ENCODE results near the gene FNBP1.

FNBP1 gene

DNA sequence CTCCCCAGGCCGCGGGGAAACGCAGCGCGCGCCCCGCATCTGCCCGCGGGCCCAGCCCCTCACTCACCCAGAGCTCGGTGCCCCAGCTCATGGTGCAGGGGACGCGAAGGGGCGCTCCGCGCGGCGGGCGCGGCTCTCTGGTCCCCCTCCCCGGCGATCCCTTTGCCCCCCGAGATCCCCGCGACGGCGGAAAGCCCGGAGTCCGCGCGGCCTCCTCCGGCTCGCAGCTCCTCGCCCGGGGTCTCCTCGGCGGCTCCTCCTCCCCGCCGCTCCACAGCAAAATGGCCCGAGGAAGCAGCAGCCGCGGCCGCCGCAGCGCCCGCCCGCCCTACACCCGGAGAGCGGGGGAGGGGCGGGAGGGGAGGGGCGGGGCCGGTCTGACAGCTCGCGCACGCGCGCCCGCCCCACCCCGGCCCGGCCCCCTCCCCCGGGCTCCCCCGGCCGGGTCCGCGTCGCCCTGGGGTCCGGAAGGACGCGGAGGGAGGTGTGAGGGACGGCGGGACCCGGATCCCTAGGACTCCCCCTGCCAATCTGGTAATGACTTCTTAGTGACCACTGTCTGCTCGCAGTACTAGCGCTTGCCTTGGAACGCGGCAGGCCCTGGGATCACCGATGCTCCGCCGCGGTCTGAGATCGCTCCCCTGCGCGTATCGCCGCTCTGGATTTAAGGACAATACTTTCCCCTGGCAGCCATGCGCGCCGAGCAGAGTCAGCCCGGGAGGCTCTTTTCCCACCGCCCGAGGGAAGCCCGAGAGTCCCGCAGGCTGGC is at the start of gene FNBP1:
Gene FNBP1 (minus strand): TSS at position 305 of the 769 bp plus-strand sequence. CDS start 214 bp downstream, at position 91.
- H3K9me3 ChIP-seq (ENCODE audit: insufficient read depth, low read depth, low read length) = no peaks in the 10 kb centered on the region
- H3K27ac ChIP-seq (ENCODE audit: low read length) = no peak within 1 kb of the TSS
- H3K36me3 ChIP-seq (ENCODE audit: insufficient read depth, low read depth, low read length) = no peaks in the 10 kb centered on the region
- H3K4me3 ChIP-seq (ENCODE audit: low read length) = peak within 1 kb of the TSS; percentile 85
- peak within 1 kb of the TSS; percentile 73 for H3K9ac ChIP-seq (ENCODE audit: low read depth, low read length)
- peaks cover 7% of the 10 kb centered on the region; the same call in 1 of the 2 replicates for H3K4me1 ChIP-seq (ENCODE audit: insufficient read depth, low read length)
- peaks cover 22% of the 10 kb centered on the region for H3K27me3 ChIP-seq (ENCODE audit: insufficient read depth, low read length)

- Histone ChIP-seq H3K36me3 (ENCODE audit: insufficient read depth, low read depth, low read length) (peaks cover 64% of the 10 kb centered on the region), H3K9ac (ENCODE audit: low read depth, low read length) (no peak overlapping the region), H3K27ac (ENCODE audit: low read length) (no peak overlapping the region), H3K4me3 (ENCODE audit: low read length) (no peak overlapping the region), H3K4me1 (ENCODE audit: insufficient read depth, low read length) (no peaks in the 10 kb centered on the region), H3K9me3 (ENCODE audit: insufficient read depth, low read depth, low read length) (no peaks in the 10 kb centered on the region), H3K27me3 (ENCODE audit: insufficient read depth, low read length) (no peaks in the 10 kb centered on the region)
Measured at GRCh38 chr9:130090915-130091314, 47.9 kb upstream of the FNBP1 start.

GRCh38 chr9:130089141-130089540 is 46.2 kb upstream of the FNBP1 start:
- no peak overlapping the region for H3K27ac ChIP-seq (ENCODE audit: low read length)
- H3K4me1 ChIP-seq (ENCODE audit: insufficient read depth, low read length) = no peaks in the 10 kb centered on the region
- H3K27me3 ChIP-seq (ENCODE audit: insufficient read depth, low read length) = no peaks in the 10 kb centered on the region
- no peak overlapping the region for H3K4me3 ChIP-seq (ENCODE audit: low read length)
- H3K9ac ChIP-seq (ENCODE audit: low read depth, low read length) = no peak overlapping the region
- H3K36me3 ChIP-seq (ENCODE audit: insufficient read depth, low read depth, low read length) = peaks cover 61% of the 10 kb centered on the region
- H3K9me3 ChIP-seq (ENCODE audit: insufficient read depth, low read depth, low read length) = no peaks in the 10 kb centered on the region

GRCh38 chr9:130088051-130088450 is 45.1 kb upstream of the FNBP1 start:
- no peaks in the 10 kb centered on the region for H3K9me3 ChIP-seq (ENCODE audit: insufficient read depth, low read depth, low read length)
- H3K27me3 ChIP-seq (ENCODE audit: insufficient read depth, low read length) = no peaks in the 10 kb centered on the region
- no peak overlapping the region for H3K4me3 ChIP-seq (ENCODE audit: low read length)
- peaks cover 59% of the 10 kb centered on the region for H3K36me3 ChIP-seq (ENCODE audit: insufficient read depth, low read depth, low read length)
- no peak overlapping the region for H3K27ac ChIP-seq (ENCODE audit: low read length)
- no peak overlapping the region for H3K9ac ChIP-seq (ENCODE audit: low read depth, low read length)
- H3K4me1 ChIP-seq (ENCODE audit: insufficient read depth, low read length) = no peaks in the 10 kb centered on the region

DNA sequence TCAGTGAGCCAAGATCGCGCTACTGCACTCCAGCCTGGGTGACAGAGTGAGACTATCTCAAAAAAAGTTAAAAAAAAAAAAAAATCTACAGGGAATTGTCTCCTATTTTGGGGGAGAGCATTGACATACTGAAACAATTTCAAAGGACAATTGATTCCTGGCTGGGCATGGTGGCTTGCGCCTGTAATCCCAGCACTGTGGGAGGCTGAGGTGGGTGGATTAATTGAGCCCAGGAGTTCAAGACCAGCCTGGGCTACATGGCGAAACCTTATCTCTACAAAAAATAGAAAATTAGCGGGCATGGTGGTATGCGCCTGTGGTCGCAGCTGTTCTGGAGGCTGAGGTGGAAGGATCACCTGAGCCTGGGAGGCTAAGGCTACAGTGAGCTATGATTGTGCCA is 41.3 kb upstream of the FNBP1 start:
- Histone ChIP-seq H3K27me3 (ENCODE audit: insufficient read depth, low read length) (no peaks in the 10 kb centered on the region), H3K27ac (ENCODE audit: low read length) (no peak overlapping the region), H3K36me3 (ENCODE audit: insufficient read depth, low read depth, low read length) (peaks cover 51% of the 10 kb centered on the region), H3K9me3 (ENCODE audit: insufficient read depth, low read depth, low read length) (no peaks in the 10 kb centered on the region), H3K9ac (ENCODE audit: low read depth, low read length) (no peak overlapping the region), H3K4me1 (ENCODE audit: insufficient read depth, low read length) (no peaks in the 10 kb centered on the region), H3K4me3 (ENCODE audit: low read length) (no peak overlapping the region)

- Histone ChIP-seq H3K4me3 (ENCODE audit: low read length) (no peak overlapping the region), H3K9me3 (ENCODE audit: insufficient read depth, low read depth, low read length) (no peaks in the 10 kb centered on the region), H3K4me1 (ENCODE audit: insufficient read depth, low read length) (no peaks in the 10 kb centered on the region), H3K36me3 (ENCODE audit: insufficient read depth, low read depth, low read length) (peaks cover 50% of the 10 kb centered on the region), H3K27me3 (ENCODE audit: insufficient read depth, low read length) (no peaks in the 10 kb centered on the region), H3K27ac (ENCODE audit: low read length) (no peak overlapping the region), H3K9ac (ENCODE audit: low read depth, low read length) (no peak overlapping the region)
Measured at GRCh38 chr9:130078547-130078946, 35.6 kb upstream of the FNBP1 start.

DNA sequence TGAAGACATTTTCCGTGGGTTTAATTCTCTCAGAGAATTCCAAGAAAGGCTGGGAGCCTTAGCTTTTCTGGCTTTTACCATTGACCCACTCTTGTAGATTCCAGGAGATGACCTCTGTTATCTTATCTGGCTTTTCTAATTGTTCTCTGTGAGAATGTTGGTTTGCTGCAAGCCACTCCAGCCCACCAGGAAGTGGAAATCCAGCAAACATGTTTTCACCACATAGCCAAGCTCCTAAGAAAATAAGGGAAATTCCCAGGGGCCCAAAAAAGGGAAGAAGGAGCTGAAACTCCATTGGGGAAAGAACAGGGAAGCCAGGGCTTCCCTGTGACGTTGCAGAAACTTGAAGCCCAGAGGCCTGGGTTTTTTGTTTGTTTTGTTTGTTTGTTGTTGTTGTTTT is 30.4 kb upstream of the FNBP1 start:
- H3K9me3 ChIP-seq (ENCODE audit: insufficient read depth, low read depth, low read length) = no peaks in the 10 kb centered on the region
- H3K4me1 ChIP-seq (ENCODE audit: insufficient read depth, low read length) = no peaks in the 10 kb centered on the region
- H3K27me3 ChIP-seq (ENCODE audit: insufficient read depth, low read length) = no peaks in the 10 kb centered on the region
- no peak overlapping the region for H3K9ac ChIP-seq (ENCODE audit: low read depth, low read length)
- peaks cover 22% of the 10 kb centered on the region for H3K36me3 ChIP-seq (ENCODE audit: insufficient read depth, low read depth, low read length)
- no peak overlapping the region for H3K27ac ChIP-seq (ENCODE audit: low read length)
- no peak overlapping the region for H3K4me3 ChIP-seq (ENCODE audit: low read length)

GRCh38 chr9:130072515-130073235 is 29.7 kb upstream of the FNBP1 start:
- H3K4me3 ChIP-seq (ENCODE audit: low read length) = no peak overlapping the region
- peaks cover 17% of the 10 kb centered on the region for H3K36me3 ChIP-seq (ENCODE audit: insufficient read depth, low read depth, low read length)
- no peak overlapping the region for H3K27ac ChIP-seq (ENCODE audit: low read length)
- no peaks in the 10 kb centered on the region for H3K9me3 ChIP-seq (ENCODE audit: insufficient read depth, low read depth, low read length)
- no peaks in the 10 kb centered on the region for H3K27me3 ChIP-seq (ENCODE audit: insufficient read depth, low read length)
- peak overlapping the region; percentile 29; the same call in 1 of the 2 replicates for H3K9ac ChIP-seq (ENCODE audit: low read depth, low read length)
- H3K4me1 ChIP-seq (ENCODE audit: insufficient read depth, low read length) = no peaks in the 10 kb centered on the region

DNA sequence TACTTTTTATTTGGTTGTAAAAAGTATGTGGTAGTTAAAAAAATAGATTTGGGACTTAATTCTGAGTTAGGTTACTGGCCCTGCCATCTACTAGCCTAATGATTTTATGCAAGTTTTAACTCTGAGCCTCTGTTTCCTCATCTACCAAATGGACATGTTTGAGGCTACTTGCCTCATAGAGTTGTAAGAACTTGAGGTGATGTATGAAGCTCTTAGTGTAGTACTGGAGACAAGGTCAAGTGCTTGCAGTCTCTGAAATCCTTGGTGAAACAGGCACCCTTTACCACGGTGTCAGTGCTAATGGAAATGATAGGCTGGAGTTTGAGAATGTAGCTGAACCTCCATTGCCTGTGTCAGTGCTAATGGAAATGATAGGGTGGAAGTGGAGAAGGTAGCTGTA is 26.1 kb upstream of the FNBP1 start:
- no peak overlapping the region for H3K9ac ChIP-seq (ENCODE audit: low read depth, low read length)
- no peak overlapping the region for H3K4me3 ChIP-seq (ENCODE audit: low read length)
- no peaks in the 10 kb centered on the region for H3K4me1 ChIP-seq (ENCODE audit: insufficient read depth, low read length)
- no peaks in the 10 kb centered on the region for H3K9me3 ChIP-seq (ENCODE audit: insufficient read depth, low read depth, low read length)
- no peaks in the 10 kb centered on the region for H3K27me3 ChIP-seq (ENCODE audit: insufficient read depth, low read length)
- H3K27ac ChIP-seq (ENCODE audit: low read length) = no peak overlapping the region
- H3K36me3 ChIP-seq (ENCODE audit: insufficient read depth, low read depth, low read length) = no peaks in the 10 kb centered on the region

GRCh38 chr9:130064621-130065020 is 21.6 kb upstream of the FNBP1 start:
- H3K9ac ChIP-seq (ENCODE audit: low read depth, low read length) = no peak overlapping the region
- H3K4me1 ChIP-seq (ENCODE audit: insufficient read depth, low read length) = no peaks in the 10 kb centered on the region
- no peak overlapping the region for H3K4me3 ChIP-seq (ENCODE audit: low read length)
- no peaks in the 10 kb centered on the region for H3K9me3 ChIP-seq (ENCODE audit: insufficient read depth, low read depth, low read length)
- no peak overlapping the region for H3K27ac ChIP-seq (ENCODE audit: low read length)
- H3K36me3 ChIP-seq (ENCODE audit: insufficient read depth, low read depth, low read length) = no peaks in the 10 kb centered on the region
- no peaks in the 10 kb centered on the region for H3K27me3 ChIP-seq (ENCODE audit: insufficient read depth, low read length)

DNA sequence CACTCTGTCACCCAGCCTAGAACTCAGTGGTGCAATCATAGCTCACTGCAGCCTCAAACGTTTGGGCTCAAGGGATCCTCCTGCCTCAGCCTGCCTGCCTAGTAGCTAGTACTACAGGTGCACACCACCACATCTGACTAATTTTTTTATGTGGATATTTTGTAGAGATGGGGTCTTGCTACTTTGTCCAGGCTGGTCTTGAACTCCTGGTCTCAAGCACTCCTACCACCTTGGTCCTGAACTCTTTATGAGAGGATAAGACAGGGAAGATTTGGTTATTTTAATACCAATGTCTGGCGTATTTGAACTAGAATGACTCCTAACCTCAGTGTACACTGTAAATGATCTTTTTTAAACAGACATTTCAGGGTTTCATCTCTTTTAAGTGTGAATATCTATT is 19.8 kb upstream of the FNBP1 start:
- no peaks in the 10 kb centered on the region for H3K36me3 ChIP-seq (ENCODE audit: insufficient read depth, low read depth, low read length)
- no peak overlapping the region for H3K4me3 ChIP-seq (ENCODE audit: low read length)
- H3K27me3 ChIP-seq (ENCODE audit: insufficient read depth, low read length) = no peaks in the 10 kb centered on the region
- no peak overlapping the region for H3K27ac ChIP-seq (ENCODE audit: low read length)
- no peak overlapping the region for H3K9ac ChIP-seq (ENCODE audit: low read depth, low read length)
- no peaks in the 10 kb centered on the region for H3K4me1 ChIP-seq (ENCODE audit: insufficient read depth, low read length)
- H3K9me3 ChIP-seq (ENCODE audit: insufficient read depth, low read depth, low read length) = no peaks in the 10 kb centered on the region

GRCh38 chr9:130060296-130060695 is 17.3 kb upstream of the FNBP1 start:
- no peaks in the 10 kb centered on the region for H3K9me3 ChIP-seq (ENCODE audit: insufficient read depth, low read depth, low read length)
- H3K27ac ChIP-seq (ENCODE audit: low read length) = no peak overlapping the region
- H3K9ac ChIP-seq (ENCODE audit: low read depth, low read length) = no peak overlapping the region
- H3K36me3 ChIP-seq (ENCODE audit: insufficient read depth, low read depth, low read length) = no peaks in the 10 kb centered on the region
- no peaks in the 10 kb centered on the region for H3K27me3 ChIP-seq (ENCODE audit: insufficient read depth, low read length)
- H3K4me3 ChIP-seq (ENCODE audit: low read length) = no peak overlapping the region
- no peaks in the 10 kb centered on the region for H3K4me1 ChIP-seq (ENCODE audit: insufficient read depth, low read length)

All from iPS-20b (cell line).